ENCODE results near the gene KIF21A. TPM values are rescaled to one million over a fixed set of nuclear protein-coding genes. Genes with fewer than 3 reads are reported as not detected.

Gene KIF21A
- total RNA-seq, 6 experiments from 2014 or later = 0.55 to 2.7 (median 0.83) TPM

GRCh38 chr12:39431002-39431796 lies 11.7 kb downstream of the KIF21A start:
- Mint-ChIP-seq H3K36me3 (ENCODE audit: low read depth) (no peaks in the 10 kb centered on the region), H3K4me1 (ENCODE audit: low read depth) (no peaks in the 10 kb centered on the region), H3K27ac (no peak overlapping the region), H3K9me3 (peaks cover 5% of the 10 kb centered on the region; the same call in 1 of the 2 replicates), H3K27me3 (ENCODE audit: insufficient read depth) (no peaks in the 10 kb centered on the region), H3K4me3 (no peak overlapping the region)
- DNase-seq = no peak
- no peak for TF ChIP-seq CTCF (IDR thresholded peaks at IDR 0.05)

GRCh38 chr12:39429809-39430208 lies 13.1 kb downstream of the KIF21A start:
- no peak overlapping the region for H3K27ac Mint-ChIP-seq
- no peaks in the 10 kb centered on the region for H3K4me1 Mint-ChIP-seq (ENCODE audit: low read depth)
- no peak for TF ChIP-seq CTCF (IDR thresholded peaks at IDR 0.05)
- no peaks in the 10 kb centered on the region for H3K27me3 Mint-ChIP-seq (ENCODE audit: insufficient read depth)
- no peak for DNase-seq
- H3K9me3 Mint-ChIP-seq = peaks cover 9% of the 10 kb centered on the region; the same call in 1 of the 2 replicates
- H3K36me3 Mint-ChIP-seq (ENCODE audit: low read depth) = no peaks in the 10 kb centered on the region
- no peak overlapping the region for H3K4me3 Mint-ChIP-seq

- TF ChIP-seq CTCF (IDR thresholded peaks at IDR 0.05) = no peak
- DNase-seq = no peak
- H3K27ac Mint-ChIP-seq = no peak overlapping the region
- no peaks in the 10 kb centered on the region for H3K4me1 Mint-ChIP-seq (ENCODE audit: low read depth)
- no peaks in the 10 kb centered on the region for H3K27me3 Mint-ChIP-seq (ENCODE audit: insufficient read depth)
- no peak overlapping the region for H3K4me3 Mint-ChIP-seq
- H3K9me3 Mint-ChIP-seq = peaks cover 9% of the 10 kb centered on the region; the same call in 1 of the 2 replicates
- H3K36me3 Mint-ChIP-seq (ENCODE audit: low read depth) = no peaks in the 10 kb centered on the region
These were observed 15.5 kb downstream of the KIF21A start for GRCh38 chr12:39427360-39427808.

GRCh38 chr12:39426636-39427240 lies 16.2 kb downstream of the KIF21A start:
- peaks cover 9% of the 10 kb centered on the region; the same call in 1 of the 2 replicates for H3K9me3 Mint-ChIP-seq
- no peak for DNase-seq
- TF ChIP-seq CTCF (IDR thresholded peaks at IDR 0.05) = no peak
- H3K4me3 Mint-ChIP-seq = no peak overlapping the region
- no peaks in the 10 kb centered on the region for H3K27me3 Mint-ChIP-seq (ENCODE audit: insufficient read depth)
- no peaks in the 10 kb centered on the region for H3K36me3 Mint-ChIP-seq (ENCODE audit: low read depth)
- H3K27ac Mint-ChIP-seq = no peak overlapping the region
- no peaks in the 10 kb centered on the region for H3K4me1 Mint-ChIP-seq (ENCODE audit: low read depth)

GRCh38 chr12:39420043-39420442 lies 22.9 kb downstream of the KIF21A start:
- peaks cover 16% of the 10 kb centered on the region for H3K9me3 Mint-ChIP-seq
- H3K27me3 Mint-ChIP-seq (ENCODE audit: insufficient read depth) = no peaks in the 10 kb centered on the region

More at GRCh38 chr12:39420043-39420442, 22.9 kb downstream of the KIF21A start:
- DNase-seq = no peak
- H3K36me3 Mint-ChIP-seq (ENCODE audit: low read depth) = peaks cover 10% of the 10 kb centered on the region; the same call in 1 of the 2 replicates
- H3K4me1 Mint-ChIP-seq (ENCODE audit: low read depth) = no peaks in the 10 kb centered on the region
- H3K27ac Mint-ChIP-seq = no peak overlapping the region
- no peak for TF ChIP-seq CTCF (IDR thresholded peaks at IDR 0.05)
- no peak overlapping the region for H3K4me3 Mint-ChIP-seq

All from HFFc6 (cell line).